Measurements from ENCODE around the gene GYS1. TPM values are rescaled to one million over a fixed set of nuclear protein-coding genes. Genes with fewer than 3 reads are reported as not detected.

The GYS1 gene
- total and polyA plus RNA-seq, 2 donors, result 14.0 to 22.2 TPM

DNA sequence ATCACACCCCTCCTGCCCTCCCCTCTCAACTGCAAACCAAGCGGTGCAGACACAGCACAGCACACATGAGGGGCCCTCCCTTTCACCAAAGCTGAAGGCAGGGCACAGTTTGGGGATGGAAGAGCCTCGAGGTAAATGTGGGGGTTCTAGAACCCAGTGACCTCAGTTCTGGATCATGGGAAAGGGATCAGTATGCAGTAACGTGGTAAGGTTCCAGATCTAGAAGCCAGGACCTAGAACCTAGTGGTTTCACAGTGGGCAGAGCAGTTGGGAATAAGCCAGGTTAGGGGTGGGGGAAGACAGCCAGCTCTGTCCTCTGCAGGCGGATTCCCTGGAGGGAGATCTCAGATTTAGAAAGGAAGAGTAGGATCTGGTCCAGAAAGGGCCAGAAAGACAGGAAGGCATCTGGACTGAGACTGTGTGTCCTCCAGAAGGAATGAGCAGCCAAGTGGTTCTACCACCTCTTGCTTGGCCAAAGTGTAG, 24.9 kb downstream of the GYS1 start:
- WGBS, result 90% methylated on average over 4 of the region's 4 CpGs
- DNase-seq (ENCODE audit: low read depth in 6 of 9, low spot score in 9 of 9), result no peak
- Histone ChIP-seq H3K4me3 (ENCODE audit: low read length in 2 of 2) (no peak overlapping the region), H3K27me3 (ENCODE audit: control insufficient read depth in 2 of 2, insufficient read depth in 1 of 2, low read length in 1 of 2) (no peaks in the 10 kb centered on the region), H3K36me3 (ENCODE audit: control insufficient read depth in 2 of 2, insufficient read depth in 2 of 2, low read length in 1 of 2) (peaks cover 34 to 46% of the 10 kb centered on the region in 2 donors), H3K9me3 (ENCODE audit: control insufficient read depth in 2 of 2, insufficient read depth in 1 of 2, low read length in 1 of 2) (peaks cover 0 to 8% of the 10 kb centered on the region in 2 donors), H3K27ac (ENCODE audit: low read depth in 1 of 2, low read length in 1 of 2) (no peak overlapping the region), H3K4me1 (ENCODE audit: control insufficient read depth in 2 of 2, insufficient read depth in 2 of 2, low read length in 2 of 2) (peaks cover 26 to 32% of the 10 kb centered on the region in 2 donors)

DNA sequence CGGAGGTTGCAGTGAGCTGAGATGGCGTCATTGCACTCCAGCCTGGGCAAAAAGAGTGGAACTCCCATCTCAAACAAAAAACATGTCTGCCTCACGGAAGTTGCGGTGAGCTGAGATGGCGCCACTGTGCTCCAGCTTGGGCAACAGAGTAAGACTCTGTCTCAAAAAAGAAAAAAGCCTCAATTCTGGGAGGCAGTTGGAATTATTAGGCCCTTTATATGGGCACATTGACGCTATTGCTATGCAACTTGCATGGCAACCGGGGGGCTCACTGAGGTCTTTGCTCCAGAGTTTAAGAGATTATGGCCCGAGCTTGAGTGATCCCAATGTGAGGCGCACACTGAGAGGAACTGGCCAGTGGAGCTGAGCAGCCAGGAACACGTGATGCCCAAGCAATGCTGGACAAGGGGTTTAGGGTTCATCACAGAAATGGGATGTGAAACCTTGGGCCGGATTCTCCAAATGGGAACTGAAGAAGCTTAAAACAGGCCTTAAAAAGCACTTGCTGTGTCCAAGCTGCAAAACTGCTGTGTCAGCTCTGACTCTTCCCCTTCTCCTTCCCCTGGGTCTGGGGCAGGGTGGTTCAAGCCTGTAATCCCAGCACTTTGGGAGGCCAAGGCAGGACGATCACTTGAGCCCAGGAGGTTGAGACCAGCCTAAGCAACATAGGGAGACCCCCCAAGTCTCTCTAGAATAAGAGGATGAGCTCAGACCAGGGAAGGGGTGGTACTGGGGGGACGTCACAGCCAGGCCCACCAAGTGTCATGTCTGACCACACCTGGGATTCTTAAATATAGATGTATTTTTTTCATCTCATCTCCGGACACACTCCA, 25.5 kb downstream of the GYS1 start:
- Histone ChIP-seq H3K36me3 (ENCODE audit: control insufficient read depth in 2 of 2, insufficient read depth in 2 of 2, low read length in 1 of 2) (peaks cover 34 to 46% of the 10 kb centered on the region in 2 donors), H3K4me1 (ENCODE audit: control insufficient read depth in 2 of 2, insufficient read depth in 2 of 2, low read length in 2 of 2) (peaks cover 28 to 39% of the 10 kb centered on the region in 2 donors), H3K9me3 (ENCODE audit: control insufficient read depth in 2 of 2, insufficient read depth in 1 of 2, low read length in 1 of 2) (peaks cover 0 to 8% of the 10 kb centered on the region in 2 donors), H3K27ac (ENCODE audit: low read depth in 1 of 2, low read length in 1 of 2) (peak overlapping the region in 1 of 2 donors; percentile 48), H3K27me3 (ENCODE audit: control insufficient read depth in 2 of 2, insufficient read depth in 1 of 2, low read length in 1 of 2) (no peaks in the 10 kb centered on the region), H3K4me3 (ENCODE audit: low read length in 2 of 2) (no peak overlapping the region)
- 94% methylated on average over 14 of the region's 14 CpGs for WGBS
- peak in 1 of 9 donors; percentile 41 for DNase-seq (ENCODE audit: low read depth in 6 of 9, low spot score in 9 of 9)

DNA sequence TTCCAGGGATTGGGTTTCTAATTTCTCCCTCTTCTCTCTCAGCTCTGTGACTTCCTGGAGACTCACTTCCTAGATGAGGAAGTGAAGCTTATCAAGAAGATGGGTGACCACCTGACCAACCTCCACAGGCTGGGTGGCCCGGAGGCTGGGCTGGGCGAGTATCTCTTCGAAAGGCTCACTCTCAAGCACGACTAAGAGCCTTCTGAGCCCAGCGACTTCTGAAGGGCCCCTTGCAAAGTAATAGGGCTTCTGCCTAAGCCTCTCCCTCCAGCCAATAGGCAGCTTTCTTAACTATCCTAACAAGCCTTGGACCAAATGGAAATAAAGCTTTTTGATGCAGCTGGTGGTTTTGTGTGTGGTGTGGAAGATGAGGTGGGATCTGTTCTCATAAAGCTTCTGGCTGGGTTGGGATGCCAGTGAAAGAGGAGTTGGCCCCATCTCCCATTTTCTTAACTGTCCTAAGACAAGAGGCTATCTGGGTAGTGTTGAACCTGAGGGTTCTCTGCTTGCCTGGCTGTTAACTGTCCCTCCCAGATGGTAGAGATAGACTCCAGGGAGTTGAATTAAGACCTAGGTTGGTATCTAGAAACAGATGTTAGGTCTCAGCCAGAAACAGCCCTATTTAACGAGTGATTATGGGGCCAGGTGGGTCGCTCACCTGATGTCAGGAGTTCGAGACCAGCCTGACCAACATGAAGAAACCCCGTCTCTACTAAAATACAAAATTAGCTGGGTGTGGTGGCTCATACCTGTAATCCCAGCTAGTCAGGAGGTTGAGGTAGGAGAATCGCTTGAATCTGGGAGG, 26.4 kb downstream of the GYS1 start:
- no peak for DNase-seq (ENCODE audit: low read depth in 6 of 9, low spot score in 9 of 9)
- Histone ChIP-seq H3K9me3 (ENCODE audit: control insufficient read depth in 2 of 2, insufficient read depth in 1 of 2, low read length in 1 of 2) (peaks cover 0 to 8% of the 10 kb centered on the region in 2 donors), H3K27me3 (ENCODE audit: control insufficient read depth in 2 of 2, insufficient read depth in 1 of 2, low read length in 1 of 2) (no peaks in the 10 kb centered on the region), H3K4me3 (ENCODE audit: low read length in 2 of 2) (peak overlapping the region; percentile 73 to 87), H3K27ac (ENCODE audit: low read depth in 1 of 2, low read length in 1 of 2) (peak overlapping the region in 1 of 2 donors; percentile 33), H3K4me1 (ENCODE audit: control insufficient read depth in 2 of 2, insufficient read depth in 2 of 2, low read length in 2 of 2) (peaks cover 31 to 47% of the 10 kb centered on the region in 2 donors), H3K36me3 (ENCODE audit: control insufficient read depth in 2 of 2, insufficient read depth in 2 of 2, low read length in 1 of 2) (peaks cover 34 to 46% of the 10 kb centered on the region in 2 donors)
- 96% methylated on average over 10 of the region's 10 CpGs for WGBS

DNA sequence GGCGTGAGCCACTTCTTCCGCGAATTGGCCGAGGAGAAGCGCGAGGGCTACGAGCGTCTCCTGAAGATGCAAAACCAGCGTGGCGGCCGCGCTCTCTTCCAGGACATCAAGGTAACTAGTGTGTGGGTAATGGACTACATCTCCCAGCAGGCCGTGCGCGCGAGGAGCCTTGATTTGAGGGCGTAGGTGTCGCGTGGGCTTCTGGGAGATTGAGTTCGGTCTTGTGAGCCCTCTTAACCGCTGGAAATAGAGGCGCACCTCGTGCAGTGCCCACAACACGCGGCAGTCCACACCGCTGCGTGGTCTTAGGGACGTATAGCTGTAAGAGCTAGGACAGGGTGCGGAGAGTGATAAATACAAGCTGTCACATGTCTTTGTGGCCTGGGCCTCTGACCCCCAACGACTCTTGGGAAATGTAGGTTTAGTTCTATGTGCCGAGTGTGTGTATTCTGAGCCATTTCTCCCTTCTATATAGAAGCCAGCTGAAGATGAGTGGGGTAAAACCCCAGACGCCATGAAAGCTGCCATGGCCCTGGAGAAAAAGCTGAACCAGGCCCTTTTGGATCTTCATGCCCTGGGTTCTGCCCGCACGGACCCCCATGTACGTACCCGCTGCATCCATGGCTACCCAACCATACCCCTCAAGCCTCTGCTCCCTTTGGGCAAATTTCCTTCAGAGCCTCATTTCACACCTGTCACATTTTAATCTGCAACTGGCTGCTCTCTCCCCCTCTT, 27.1 kb downstream of the GYS1 start:
- H3K4me3 ChIP-seq (ENCODE audit: low read length in 2 of 2), result peak overlapping the region; percentile 73 to 87
- H3K27ac ChIP-seq (ENCODE audit: low read depth in 1 of 2, low read length in 1 of 2), result peak overlapping the region; percentile 92 to 95
- peaks cover 0 to 8% of the 10 kb centered on the region in 2 donors for H3K9me3 ChIP-seq (ENCODE audit: control insufficient read depth in 2 of 2, insufficient read depth in 1 of 2, low read length in 1 of 2)
- H3K27me3 ChIP-seq (ENCODE audit: control insufficient read depth in 2 of 2, insufficient read depth in 1 of 2, low read length in 1 of 2), result no peaks in the 10 kb centered on the region
- peak; percentile 77 to 96 (median 87) for DNase-seq (ENCODE audit: low read depth in 6 of 9, low spot score in 9 of 9)
- peaks cover 35 to 47% of the 10 kb centered on the region in 2 donors for H3K36me3 ChIP-seq (ENCODE audit: control insufficient read depth in 2 of 2, insufficient read depth in 2 of 2, low read length in 1 of 2)
- H3K4me1 ChIP-seq (ENCODE audit: control insufficient read depth in 2 of 2, insufficient read depth in 2 of 2, low read length in 2 of 2), result peaks cover 31 to 49% of the 10 kb centered on the region in 2 donors
- 16% methylated on average over 36 of the region's 36 CpGs for WGBS

DNA sequence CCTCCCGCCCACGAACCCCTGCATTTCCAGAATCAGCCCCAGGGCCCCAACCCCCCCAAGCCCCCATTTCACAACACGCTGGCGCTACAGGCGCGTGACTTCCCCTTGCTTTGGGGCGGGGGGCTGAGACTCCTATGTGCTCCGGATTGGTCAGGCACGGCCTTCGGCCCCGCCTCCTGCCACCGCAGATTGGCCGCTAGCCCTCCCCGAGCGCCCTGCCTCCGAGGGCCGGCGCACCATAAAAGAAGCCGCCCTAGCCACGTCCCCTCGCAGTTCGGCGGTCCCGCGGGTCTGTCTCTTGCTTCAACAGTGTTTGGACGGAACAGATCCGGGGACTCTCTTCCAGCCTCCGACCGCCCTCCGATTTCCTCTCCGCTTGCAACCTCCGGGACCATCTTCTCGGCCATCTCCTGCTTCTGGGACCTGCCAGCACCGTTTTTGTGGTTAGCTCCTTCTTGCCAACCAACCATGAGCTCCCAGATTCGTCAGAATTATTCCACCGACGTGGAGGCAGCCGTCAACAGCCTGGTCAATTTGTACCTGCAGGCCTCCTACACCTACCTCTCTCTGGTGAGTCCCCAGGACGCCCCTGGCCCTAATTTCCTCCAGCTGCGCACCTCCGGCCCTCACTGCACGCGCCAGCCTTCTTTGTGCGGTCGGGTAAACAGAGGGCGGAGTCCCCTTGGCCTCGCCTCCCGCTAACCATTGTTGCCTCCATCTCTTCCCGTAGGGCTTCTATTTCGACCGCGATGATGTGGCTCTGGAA, 27.9 kb downstream of the GYS1 start, which contains the start of gene FTL:
TSS of gene FTL (plus strand) at position 270 of the 766 bp plus-strand sequence. CDS start at position 469, 199 bp downstream.
- Histone ChIP-seq H3K27me3 (ENCODE audit: control insufficient read depth in 2 of 2, insufficient read depth in 1 of 2, low read length in 1 of 2) (no peaks in the 10 kb centered on the region), H3K36me3 (ENCODE audit: control insufficient read depth in 2 of 2, insufficient read depth in 2 of 2, low read length in 1 of 2) (peaks cover 36 to 40% of the 10 kb centered on the region in 2 donors), H3K4me3 (ENCODE audit: low read length in 2 of 2) (peak within 1 kb of the TSS; percentile 73 to 87), H3K4me1 (ENCODE audit: control insufficient read depth in 2 of 2, insufficient read depth in 2 of 2, low read length in 2 of 2) (peaks cover 31 to 45% of the 10 kb centered on the region in 2 donors), H3K9me3 (ENCODE audit: control insufficient read depth in 2 of 2, insufficient read depth in 1 of 2, low read length in 1 of 2) (peaks cover 0 to 8% of the 10 kb centered on the region in 2 donors), H3K27ac (ENCODE audit: low read depth in 1 of 2, low read length in 1 of 2) (peak within 1 kb of the TSS; percentile 92 to 95)
- peak; percentile 75 to 95 (median 88) for DNase-seq (ENCODE audit: low read depth in 6 of 9, low spot score in 9 of 9)
- WGBS, result under 1% methylated on average over 52 of the region's 52 CpGs

DNA sequence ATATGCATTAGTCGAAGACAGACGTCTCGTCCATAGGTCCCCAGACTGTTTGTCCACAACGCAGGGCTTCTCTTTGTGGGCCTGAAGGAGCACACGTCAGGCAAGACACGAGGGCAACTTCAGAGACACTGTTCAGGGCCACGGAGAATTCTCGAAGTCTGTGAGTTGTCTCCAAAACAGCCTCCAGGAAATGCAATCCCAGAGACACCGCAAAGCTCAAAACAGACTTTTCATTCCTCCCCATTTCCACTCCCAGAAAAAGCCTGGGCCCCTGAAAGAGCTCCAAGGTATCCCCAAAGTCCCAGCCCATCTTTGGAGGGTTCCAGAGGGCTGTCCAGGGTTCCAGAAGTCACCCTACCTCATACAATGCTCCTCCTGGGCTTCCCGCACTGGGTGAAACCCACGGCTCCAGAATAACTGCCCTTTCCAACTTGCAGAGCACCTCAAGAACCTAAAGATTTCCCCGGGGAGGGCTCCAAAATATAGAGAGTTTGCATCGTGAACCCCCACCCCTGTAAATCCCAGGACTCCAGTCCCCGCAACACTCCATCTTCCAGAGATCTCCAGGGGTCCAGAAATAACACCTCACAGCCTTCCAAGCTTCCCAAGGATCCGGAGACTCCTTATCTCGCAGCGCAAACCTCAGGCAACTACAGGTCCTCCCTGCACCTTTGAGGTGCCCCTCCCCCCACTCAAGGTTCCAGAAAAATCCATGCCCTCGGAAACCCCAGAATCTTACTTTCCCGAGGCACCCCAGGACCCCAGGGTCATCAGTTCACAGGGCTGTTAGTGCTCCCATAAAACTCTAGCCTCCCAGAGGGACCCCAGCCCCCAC, 28.7 kb downstream of the GYS1 start:
- Histone ChIP-seq H3K4me1 (ENCODE audit: control insufficient read depth in 2 of 2, insufficient read depth in 2 of 2, low read length in 2 of 2) (peaks cover 36 to 49% of the 10 kb centered on the region in 2 donors), H3K27me3 (ENCODE audit: control insufficient read depth in 2 of 2, insufficient read depth in 1 of 2, low read length in 1 of 2) (no peaks in the 10 kb centered on the region), H3K9me3 (ENCODE audit: control insufficient read depth in 2 of 2, insufficient read depth in 1 of 2, low read length in 1 of 2) (peaks cover 0 to 8% of the 10 kb centered on the region in 2 donors), H3K4me3 (ENCODE audit: low read length in 2 of 2) (peak overlapping the region; percentile 73 to 87), H3K36me3 (ENCODE audit: control insufficient read depth in 2 of 2, insufficient read depth in 2 of 2, low read length in 1 of 2) (peaks cover 32% of the 10 kb centered on the region in 2 donors), H3K27ac (ENCODE audit: low read depth in 1 of 2, low read length in 1 of 2) (peak overlapping the region; percentile 76 to 95)
- 22% methylated on average over 19 of the region's 19 CpGs for WGBS
- peak in 3 of 9 donors; percentile 30 to 69 (median 38) for DNase-seq (ENCODE audit: low read depth in 6 of 9, low spot score in 9 of 9)

DNA sequence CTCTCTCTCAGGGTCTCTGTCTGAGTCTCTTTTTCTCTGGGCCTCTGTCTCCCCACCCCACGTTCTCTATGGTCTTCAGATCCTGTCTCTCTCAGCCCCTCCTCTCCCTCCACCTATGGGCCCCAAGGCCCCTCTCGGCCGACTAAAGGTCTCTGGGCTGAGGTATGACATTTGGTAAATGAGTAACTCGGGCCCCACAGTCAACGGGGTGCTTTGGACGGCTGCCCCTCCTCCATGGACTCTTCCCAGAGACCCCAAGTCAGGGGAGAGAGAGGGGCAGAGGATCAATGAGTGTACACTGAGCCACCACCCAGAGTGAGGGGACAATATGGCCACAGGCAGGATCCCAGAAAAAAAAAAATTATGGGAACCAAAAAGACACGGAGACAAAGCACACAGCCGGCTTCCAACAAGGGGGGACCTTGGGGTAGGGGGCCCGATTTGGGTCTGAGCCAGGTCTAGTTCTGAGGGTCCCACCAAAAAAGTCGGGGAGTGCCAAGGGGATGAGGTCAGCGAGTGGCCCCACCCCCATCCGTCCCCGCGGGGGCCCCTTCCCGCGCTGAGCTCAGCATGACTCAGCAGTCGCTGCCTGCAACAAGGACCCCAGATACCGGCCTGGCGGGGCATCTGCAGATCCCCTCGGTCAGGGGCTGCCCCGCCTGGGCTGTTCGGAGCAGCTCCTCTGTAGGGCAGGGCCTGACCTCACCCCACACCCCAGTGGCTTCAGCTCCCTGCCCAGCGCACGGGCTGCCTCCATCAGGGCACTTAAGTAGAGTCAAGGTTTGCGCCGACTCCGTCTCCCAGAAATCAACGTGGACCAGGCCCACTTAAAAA, 29.5 kb downstream of the GYS1 start:
- peak in 7 of 9 donors; percentile 42 to 77 (median 65) for DNase-seq (ENCODE audit: low read depth in 6 of 9, low spot score in 9 of 9)
- H3K36me3 ChIP-seq (ENCODE audit: control insufficient read depth in 2 of 2, insufficient read depth in 2 of 2, low read length in 1 of 2), result peaks cover 24 to 25% of the 10 kb centered on the region in 2 donors
- no peaks in the 10 kb centered on the region for H3K27me3 ChIP-seq (ENCODE audit: control insufficient read depth in 2 of 2, insufficient read depth in 1 of 2, low read length in 1 of 2)
- 13% methylated on average over 28 of the region's 28 CpGs for WGBS
- H3K9me3 ChIP-seq (ENCODE audit: control insufficient read depth in 2 of 2, insufficient read depth in 1 of 2, low read length in 1 of 2), result peaks cover 0 to 8% of the 10 kb centered on the region in 2 donors
- peak overlapping the region; percentile 76 to 95 for H3K27ac ChIP-seq (ENCODE audit: low read depth in 1 of 2, low read length in 1 of 2)
- peaks cover 36 to 49% of the 10 kb centered on the region in 2 donors for H3K4me1 ChIP-seq (ENCODE audit: control insufficient read depth in 2 of 2, insufficient read depth in 2 of 2, low read length in 2 of 2)
- peak overlapping the region; percentile 73 to 87 for H3K4me3 ChIP-seq (ENCODE audit: low read length in 2 of 2)

Data from thymus (tissue), 11 donors.